ENCODE measurements around the gene SLC44A2.

Gene SLC44A2

GRCh38 chr19:10625003-10625761, at the start of gene SLC44A2:
TSS of gene SLC44A2 (plus strand) at chr19:10625553. CDS start at chr19:10625634, 81 bp downstream.
- DNase-seq = peak; percentile 87

DNA sequence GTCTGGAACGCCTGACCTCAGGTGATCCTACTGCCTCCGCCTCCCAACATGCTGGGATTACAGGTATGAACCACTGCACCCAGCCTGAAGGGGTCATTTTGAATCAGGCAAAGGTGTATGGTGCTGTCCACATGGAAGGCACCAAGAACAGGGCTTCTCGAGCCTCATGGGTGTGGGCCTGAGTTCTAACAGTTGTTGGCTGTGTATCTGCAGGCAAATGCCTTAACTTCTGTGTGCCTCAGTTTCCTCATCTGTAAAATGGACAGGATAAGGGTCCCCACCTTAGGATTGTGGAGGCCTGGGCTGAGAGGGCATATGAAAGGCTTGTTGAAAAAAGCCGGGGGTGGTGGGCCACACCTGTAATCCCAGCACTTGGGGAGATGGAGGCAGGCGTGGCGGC, 47.4 kb upstream of the SLC44A2 start:
- no peak for DNase-seq

DNA sequence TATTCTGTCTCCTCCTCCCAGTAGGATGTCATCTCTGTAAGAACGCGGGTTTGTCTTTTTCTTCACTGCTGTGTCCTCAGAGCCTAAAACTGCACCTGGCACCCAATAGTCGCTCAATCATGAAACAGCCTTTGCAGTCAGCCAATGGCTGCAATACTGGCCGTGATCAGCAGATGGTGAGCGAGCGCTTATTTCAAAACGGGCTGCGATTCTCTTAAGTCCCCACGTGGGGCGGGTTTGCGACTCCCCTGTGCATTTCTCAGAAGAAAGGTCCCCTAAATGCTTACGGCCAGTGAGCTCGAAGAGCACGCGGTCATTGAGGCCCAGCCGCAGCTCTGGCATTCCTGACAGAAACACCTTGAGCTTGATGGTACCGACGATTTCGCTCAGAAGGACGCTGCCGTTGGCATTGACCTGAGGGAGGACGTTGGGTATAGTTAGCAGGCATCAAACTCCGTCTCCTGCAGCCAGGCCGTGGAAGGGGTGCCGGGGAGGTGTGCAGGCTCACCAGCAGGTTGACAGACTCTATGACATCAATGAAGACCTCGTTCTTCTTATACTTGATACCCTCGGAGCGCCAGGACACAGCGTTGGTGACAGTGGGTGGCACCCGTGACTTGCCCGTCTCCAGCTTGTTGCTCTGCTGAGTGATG, 44.2 kb upstream of the SLC44A2 start:
- DNase-seq = peak; percentile 80

DNA sequence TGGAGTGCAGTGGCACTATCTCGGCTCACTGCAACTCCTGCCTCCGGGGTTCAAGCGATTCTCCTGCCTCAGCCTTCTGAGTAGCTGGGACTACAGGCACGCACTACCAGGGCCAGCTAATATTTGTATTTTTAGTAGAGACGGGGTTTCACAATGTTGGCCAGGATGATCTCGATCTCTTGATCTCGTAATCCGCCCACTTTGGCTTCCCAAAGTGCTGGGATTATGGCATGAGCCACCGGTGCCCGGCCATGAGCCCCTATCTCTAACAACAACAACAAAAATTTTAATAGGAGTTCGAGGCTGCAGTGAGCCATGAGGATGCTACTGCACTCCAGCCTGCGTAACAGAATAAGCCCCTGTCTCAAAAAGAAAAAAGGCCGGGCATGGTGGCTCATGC, 43.3 kb upstream of the SLC44A2 start:
- DNase-seq = no peak

DNA sequence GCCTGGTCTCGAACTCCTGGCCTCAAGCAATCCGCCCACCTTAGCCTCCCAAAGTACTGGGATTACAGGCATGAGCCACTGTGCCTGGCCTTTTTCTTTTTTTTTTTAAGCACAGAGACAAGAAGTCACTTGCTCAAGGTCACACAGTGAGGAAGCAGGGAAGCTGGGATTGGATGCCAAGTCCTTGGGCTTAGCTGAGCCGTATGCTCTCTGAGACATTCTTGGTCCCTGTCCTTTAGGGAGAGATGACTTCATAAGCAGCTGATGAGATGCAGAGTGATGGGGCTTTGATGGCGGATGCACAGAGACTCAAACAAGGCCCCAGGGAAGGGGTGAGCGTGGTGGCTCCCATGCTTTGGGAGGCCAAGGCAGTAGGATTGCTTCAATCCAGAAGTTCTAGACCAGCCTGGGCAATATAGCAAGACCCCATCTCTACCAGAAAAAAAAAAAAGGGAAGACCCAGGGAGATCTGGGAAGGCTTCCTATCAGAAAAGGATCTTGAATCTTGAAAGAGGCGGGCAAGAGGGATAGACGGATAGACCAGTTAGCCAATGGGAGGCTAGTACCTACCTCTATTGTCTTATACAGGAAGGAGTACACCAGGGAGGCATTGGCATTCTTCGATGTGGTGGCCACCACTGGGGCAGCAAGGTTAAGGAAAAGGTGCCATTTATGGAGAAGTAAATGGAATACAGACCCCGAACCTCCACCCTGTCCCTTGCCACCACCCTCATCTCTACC, 42.1 kb upstream of the SLC44A2 start:
- no peak for DNase-seq

DNA sequence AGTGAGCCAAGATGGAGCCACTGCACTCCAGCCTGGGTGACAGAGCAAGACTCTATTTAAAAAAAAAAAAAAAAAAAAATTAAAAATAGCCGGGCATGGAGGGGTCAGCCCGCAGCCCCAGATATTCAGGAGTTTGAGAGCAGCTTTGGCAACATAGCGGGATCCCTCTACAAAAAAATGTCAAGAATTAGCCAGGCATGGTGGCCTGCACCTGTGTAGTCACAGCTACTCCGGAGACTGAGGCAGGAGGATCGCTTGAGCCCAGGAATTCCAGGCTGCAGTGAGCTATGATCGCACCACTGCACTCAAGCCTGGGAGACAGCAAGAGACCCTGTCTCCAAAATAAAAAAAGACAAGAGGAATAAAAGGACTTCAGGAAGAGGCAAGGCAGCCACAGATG, 39.0 kb upstream of the SLC44A2 start:
- DNase-seq = no peak

DNA sequence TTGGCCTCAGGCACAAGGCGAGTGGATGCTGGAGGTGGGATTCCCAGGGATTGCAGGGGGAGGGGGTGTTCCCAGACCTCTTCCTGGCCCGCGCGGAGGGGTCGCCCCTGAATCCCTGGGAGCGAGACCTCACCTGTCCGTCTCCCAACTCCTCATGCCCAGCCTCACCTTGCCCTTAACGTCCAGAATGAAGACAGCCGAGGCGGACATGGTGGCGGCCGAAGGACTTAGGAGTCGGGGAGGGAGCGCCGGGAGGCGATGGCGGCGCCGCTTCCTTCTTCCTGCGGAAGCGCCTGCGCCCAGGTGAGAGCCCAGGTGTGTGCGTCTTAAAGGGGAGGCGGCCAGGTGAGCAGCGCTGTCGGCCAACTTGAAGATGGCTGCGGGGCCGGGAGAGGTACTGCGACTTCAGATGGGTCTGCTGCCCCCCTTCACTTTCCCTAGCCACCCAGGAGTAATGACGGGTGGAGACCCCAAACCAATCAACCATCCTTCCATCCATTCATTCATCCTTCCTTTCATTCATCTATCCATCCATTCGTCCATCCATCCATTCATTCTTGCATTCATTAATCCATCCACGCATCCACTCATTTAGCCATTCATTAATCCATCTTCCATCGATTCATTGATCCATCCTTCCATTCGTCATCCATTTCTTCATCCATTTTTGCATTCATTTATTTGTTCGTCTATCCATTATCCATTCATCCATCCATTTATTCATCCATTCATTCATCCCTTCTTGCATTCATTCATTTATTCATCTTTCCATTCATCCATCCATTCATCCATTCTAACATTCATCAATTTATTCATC, 38.1 kb upstream of the SLC44A2 start, which contains the start of gene AP1M2:
Gene AP1M2, minus strand, starts transcription at position 291 of the 817 bp plus-strand sequence. Its CDS starts 81 bp downstream, at position 210.
- peak; percentile 88 for DNase-seq

GRCh38 chr19:10587839-10588150, 37.6 kb upstream of the SLC44A2 start:
- no peak for DNase-seq

DNA sequence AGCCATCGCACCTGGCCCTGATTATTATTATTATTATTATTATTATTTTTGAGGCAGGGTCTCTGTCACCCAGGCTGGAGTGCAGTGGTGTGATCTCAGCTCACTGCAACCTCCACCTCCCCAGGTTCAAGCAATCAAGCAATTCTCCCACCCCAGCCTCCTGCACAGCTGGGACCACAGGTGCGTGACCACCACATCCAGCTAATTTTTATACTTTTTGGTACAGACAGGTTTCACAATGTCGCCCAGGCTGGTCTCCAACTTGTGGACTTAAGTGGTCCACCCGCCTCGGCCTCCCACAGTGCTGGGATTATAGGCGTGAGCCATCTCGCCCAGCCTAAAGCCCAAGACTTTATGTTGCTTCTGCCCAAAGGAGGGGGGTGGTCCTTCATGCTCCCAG, 32.2 kb upstream of the SLC44A2 start:
- no peak for DNase-seq

GRCh38 chr19:10593820-10594637, 31.3 kb upstream of the SLC44A2 start:
- no peak for DNase-seq

GRCh38 chr19:10600149-10600548, 25.2 kb upstream of the SLC44A2 start:
- DNase-seq = no peak

- no peak for DNase-seq
These were observed 23.4 kb upstream of the SLC44A2 start for GRCh38 chr19:10601999-10602329.

DNA sequence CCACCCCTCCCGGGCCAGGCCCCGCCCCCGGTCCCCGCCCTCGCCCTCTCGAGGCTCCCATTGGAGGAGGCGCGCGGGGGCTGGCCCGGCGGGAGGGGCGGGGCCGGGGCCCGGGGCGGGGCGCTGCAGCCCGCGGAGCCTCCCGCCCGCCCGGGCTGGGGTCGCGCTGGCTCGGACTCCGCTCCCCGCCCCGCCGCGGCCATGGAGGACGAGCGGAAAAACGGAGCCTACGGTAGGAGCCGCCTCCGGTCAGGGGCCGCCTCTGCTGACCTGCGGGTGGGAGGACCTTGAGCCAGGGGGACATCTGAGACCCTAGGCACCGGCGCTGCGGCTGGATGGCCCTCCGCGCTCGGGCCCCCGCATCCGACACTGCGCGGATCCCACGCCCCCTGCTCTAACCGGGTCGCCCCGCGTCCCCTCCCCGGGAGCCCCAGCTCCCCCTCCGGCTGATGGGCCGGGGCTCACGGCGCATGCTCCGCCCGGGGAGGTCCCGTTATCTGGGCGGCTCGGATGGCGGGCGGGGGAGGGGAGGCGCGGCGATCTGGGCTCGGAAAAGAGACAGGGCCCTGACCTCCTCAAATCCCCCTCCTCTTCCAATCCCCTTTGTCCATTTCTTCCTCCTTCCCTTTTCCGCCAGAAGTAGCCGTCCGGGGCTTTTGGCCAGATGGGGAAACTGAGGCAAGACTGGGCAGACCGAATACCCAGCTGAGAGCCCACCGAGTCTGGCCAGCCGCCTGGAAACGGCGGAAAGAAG, 22.8 kb upstream of the SLC44A2 start:
- DNase-seq = peak; percentile 79

- DNase-seq = no peak
These were observed 22.1 kb upstream of the SLC44A2 start for GRCh38 chr19:10603084-10603872.

DNA sequence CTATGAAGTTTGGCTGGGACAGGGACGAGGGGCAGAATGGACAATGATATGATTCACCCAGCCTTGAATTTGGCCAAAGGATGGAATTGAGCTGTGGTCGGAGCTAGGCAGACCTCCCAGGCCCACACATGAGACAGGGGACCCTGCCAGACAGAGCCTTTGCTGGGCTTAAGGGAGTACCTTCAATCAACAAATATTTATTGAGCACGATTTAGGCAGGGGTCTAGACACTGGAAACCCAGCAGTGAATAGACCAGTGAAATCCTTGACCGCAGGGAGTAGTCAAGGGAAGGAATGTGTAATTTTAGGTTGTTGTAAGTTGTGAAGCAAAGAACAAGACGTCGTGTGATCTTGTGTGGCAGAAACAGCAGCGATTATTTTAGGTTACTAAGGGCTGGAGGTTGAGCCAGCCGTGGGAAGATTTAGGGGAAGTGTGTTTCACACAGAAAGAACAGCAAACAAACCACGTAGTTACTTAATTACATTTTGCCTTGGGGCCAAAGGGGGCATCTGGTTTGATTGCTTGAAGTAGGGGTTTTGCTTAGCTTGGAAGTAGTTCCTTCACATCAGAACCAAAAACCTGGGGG, 21.4 kb upstream of the SLC44A2 start:
- peak; percentile 21 for DNase-seq

GRCh38 chr19:10604460-10604980, 20.8 kb upstream of the SLC44A2 start:
- no peak for DNase-seq

DNA sequence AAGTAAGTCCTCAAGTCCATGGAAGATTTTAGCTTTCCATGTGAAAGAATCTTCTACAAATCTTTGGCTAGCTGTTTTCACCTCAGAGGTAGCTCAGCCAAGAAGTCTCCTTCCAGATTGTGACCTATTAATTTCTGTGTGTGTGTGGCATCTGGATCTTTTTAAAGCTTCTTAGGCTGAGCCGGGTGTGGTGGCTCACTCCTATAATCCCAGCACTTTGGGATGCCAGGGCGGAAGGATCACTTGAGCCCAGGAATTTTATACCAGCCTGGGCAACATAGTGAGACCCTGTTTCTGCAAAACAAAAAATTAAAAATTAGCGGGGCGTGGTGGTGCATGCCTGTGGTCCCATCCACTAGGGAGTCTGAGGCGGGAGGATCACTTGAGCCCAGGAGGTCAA, 13.4 kb upstream of the SLC44A2 start:
- no peak for DNase-seq

GRCh38 chr19:10612499-10613119, 12.7 kb upstream of the SLC44A2 start:
- DNase-seq = no peak

GRCh38 chr19:10615429-10616023, 9.8 kb upstream of the SLC44A2 start:
- no peak for DNase-seq

All from NCI-H146 (cell line).